Mesenteric fat pad (tissue), 1 donor: Measurements from ENCODE around the gene SAPCD2. TPM values are rescaled to one million over a fixed set of nuclear protein-coding genes. Genes with fewer than 3 reads are reported as not detected.
"Not testable (repeated sequence)": the region's sequence is repeated elsewhere in the genome, so short reads cannot be mapped to it uniquely, and the experiment has no call there.

Source experiments
- DNase-seq: peaks from one replicate; pipeline ENCODE4 v3.0.0-alpha.2; 2020; ENCODE audit warnings: low spot score
- long read RNA-seq: library from polyadenylated mRNA; unstranded; transcript quantifications from one replicate; pipeline ENCODE4 v2.0.0, GENCODE V29; 2020
- total RNA-seq: library from RNA; stranded (reverse); fragmentation: NEBNext Ultra II Directional; extraction: Animal tissue kit (Norgen Biotek cat#: 25700); gene quantifications from one replicate; pipeline ENCODE4 v1.2.1, GENCODE V29; 2021
- donor health status: DM: yes; HTN: yes; CAD: no.

The SAPCD2 gene
- total RNA-seq, result 0.42 TPM
- long read RNA-seq, partial matches to known transcripts, result 0 of 6 reads
- long read RNA-seq, other reads (novel, unspliced or antisense), result 6 of 6 reads

GRCh38 chr9:137070201-137070905, at the start of gene SAPCD2:
Gene SAPCD2, minus strand, starts transcription at chr9:137070557. Its CDS starts 97 bp downstream, at chr9:137070460.
- peak; percentile 95 for DNase-seq

GRCh38 chr9:137118092-137118603, 47.8 kb upstream of the SAPCD2 start:
- DNase-seq, result not testable (repeated sequence)

- DNase-seq, result no peak
Measured at GRCh38 chr9:137117269-137117731, 46.9 kb upstream of the SAPCD2 start.

GRCh38 chr9:137116728-137117127, 46.4 kb upstream of the SAPCD2 start:
- no peak for DNase-seq

- no peak for DNase-seq
Measured at GRCh38 chr9:137116027-137116507, 45.7 kb upstream of the SAPCD2 start.

- no peak for DNase-seq
Measured at GRCh38 chr9:137115394-137116026, 45.2 kb upstream of the SAPCD2 start.

GRCh38 chr9:137114613-137115393, 44.4 kb upstream of the SAPCD2 start, which contains the start of gene DPP7:
Gene DPP7, minus strand, starts transcription at chr9:137114733. Its CDS starts 20 bp downstream, at chr9:137114713.
- peak; percentile 94 for DNase-seq

GRCh38 chr9:137114220-137114612, 43.9 kb upstream of the SAPCD2 start:
- no peak for DNase-seq

GRCh38 chr9:137113385-137114159, 43.2 kb upstream of the SAPCD2 start:
- no peak for DNase-seq

GRCh38 chr9:137112564-137113384, 42.4 kb upstream of the SAPCD2 start:
- no peak for DNase-seq

- no peak for DNase-seq
Measured at GRCh38 chr9:137111788-137112563, 41.6 kb upstream of the SAPCD2 start.

- no peak for DNase-seq
Measured at GRCh38 chr9:137110911-137111787, 40.8 kb upstream of the SAPCD2 start.

GRCh38 chr9:137110147-137110910, 40.0 kb upstream of the SAPCD2 start:
- no peak for DNase-seq

- no peak for DNase-seq
Measured at GRCh38 chr9:137109250-137110146, 39.1 kb upstream of the SAPCD2 start.

GRCh38 chr9:137108608-137109249, 38.4 kb upstream of the SAPCD2 start:
- no peak for DNase-seq
